Heart right ventricle (tissue), 16 donors: ENCODE measurements around the gene ZC3H12C. TPM values are rescaled to one million over a fixed set of nuclear protein-coding genes. Genes with fewer than 3 reads are reported as not detected.

ENCODE experiments used
- ATAC-seq, 8 donors: fragments of 200-7000 bp; cut with Tn5 transposase; one replicate each; pipeline ENCODE4 v1.9.1; 2020; ENCODE audit warnings: mild to moderate bottlenecking in 8 of 8, moderate library complexity in 8 of 8, moderate number of reproducible peaks in 1 of 8
- DNase-seq, 2 donors: peaks; one replicate each; pipeline ENCODE4 v3.0.0-alpha.2; 2020
- H3K27ac ChIP-seq, 10 donors: fragments of 200-600 bp; sonication (generic) in 2 of 10; one replicate each; pipeline versions ENCODE4 v1.5.0 to v1.8.0; 2020 to 2022; ENCODE audit warnings: mild to moderate bottlenecking in 3 of 10
- H3K27me3 ChIP-seq, 7 donors: fragments of 200-600 bp; one replicate each; pipeline ENCODE4 v1.8.0; 2021 to 2022; ENCODE audit warnings: mild to moderate bottlenecking in 2 of 7
- H3K36me3 ChIP-seq, 9 donors: fragments of 200-600 bp; sonication (generic) in 1 of 9; one replicate each; pipeline versions ENCODE4 v1.5.0 to v1.8.0; 2020 to 2022; ENCODE audit warnings: mild to moderate bottlenecking in 2 of 9
- H3K4me1 ChIP-seq, 9 donors: fragments of 200-600 bp; sonication (generic) in 1 of 9; one replicate each; pipeline versions ENCODE4 v1.5.0 to v1.8.0; 2020 to 2022; ENCODE audit warnings: mild to moderate bottlenecking in 4 of 9
- H3K4me3 ChIP-seq, 10 donors: fragments of 200-600 bp; sonication (generic) in 2 of 10; one replicate each; pipeline versions ENCODE4 v1.5.0 to v1.8.0; 2020 to 2022; ENCODE audit warnings: mild to moderate bottlenecking in 7 of 10, moderate library complexity in 2 of 10
- H3K9me3 ChIP-seq, 11 donors: fragments of 200-600 bp in 10 of 11; sonication (generic) in 2 of 11; one replicate each; pipeline versions ENCODE4 v1.5.0 to v1.8.0; 2013 to 2022; ENCODE audit warnings: mild to moderate bottlenecking in 2 of 11, control low read depth in 1 of 11, moderate library complexity in 1 of 11
- CTCF ChIP-seq, 9 donors: fragments of 200-600 bp; sonication (generic) in 2 of 9; IDR thresholded peaks; one replicate each; pipeline versions ENCODE4 v1.5.0 to v1.8.0; 2021 to 2022; ENCODE audit warnings: antibody characterized with exemption in 9 of 9, mild to moderate bottlenecking in 5 of 9, moderate library complexity in 1 of 9
- WGBS, 2 donors: extraction: QIAGEN DNeasy Blood & Tissue Kit; methylation state at CpG; one replicate each; pipeline ENCODE4 v1.1.7; 2013; ENCODE audit warnings: inconsistent platforms in 1 of 2; 5-methylcytosine and 5-hydroxymethylcytosine counted together
- intact Hi-C, 10 donors: fragments of 100-400 bp; cut with DNase I; formaldehyde crosslinking; loops; one replicate each; pipeline versions ENCODE4 v1.11.1 to v1.14.2; 2022
- polyA plus RNA-seq, 2 donors: library from polyadenylated mRNA; stranded (reverse); fragments of 200-250 nt; gene quantifications; one replicate each; pipeline ENCODE4 v1.2.3, GENCODE V29; 2013
- total RNA-seq, 10 donors: library from RNA; stranded (reverse); fragmentation: NEBNext Ultra II Directional in 3 of 10; extraction: Animal tissue kit (Norgen Biotek cat#: 25700) in 3 of 10; gene quantifications; one replicate each; pipeline versions ENCODE4 v1.2.1 to v1.2.4, GENCODE V29; 2021 to 2023
- donor health status: Arrhythmogenic right ventricular cardiomyopathy.
- donor health status: ischemic (EF 13 %, LVEDD 7.1; RV severe dilation, severe dysfunction).
- donor health status: healthy with polysubstance abuse.
- donor health status: DM: no; HTN: yes; CAD: no.
- donor health status: DM: no; HTN: no; CAD: no.
- donor health status: ischemic (EF 25% LVEDD 6.9; RV normal size, moderate dysfunction).
- donor health status: ischemic (EF 25% LVEDD 5.7; RV mildly dilated, moderate dysfunction).
- donor health status: healthy.
- donor health status: DM: yes; HTN: yes; CAD: no.
- donor health status: Ischemic cardiomyopathy.
- donor health status: ischemic (EF 35%, LVEDD 5.7; RV mildly dilated, moderate dysfunction).
- donor health status: nonischemic (EF 11% LVEDD 7.7; RV severe dilation, severe dysfunction).
- donor health status: DM: yes; HTN: yes; CAD: no.
- donor health status: PGD.
- donor health status: ischemic (EF 29% LVEDD 5.4; RV normal size, mild dysfunction).
- donor health status: nonischemic (EF 23%, LVEDD 6.1; RV moderate dilation, normal function).

The ZC3H12C gene
- total and polyA plus RNA-seq, 12 donors, result 2.1 to 22.8 (median 20.1) TPM

DNA sequence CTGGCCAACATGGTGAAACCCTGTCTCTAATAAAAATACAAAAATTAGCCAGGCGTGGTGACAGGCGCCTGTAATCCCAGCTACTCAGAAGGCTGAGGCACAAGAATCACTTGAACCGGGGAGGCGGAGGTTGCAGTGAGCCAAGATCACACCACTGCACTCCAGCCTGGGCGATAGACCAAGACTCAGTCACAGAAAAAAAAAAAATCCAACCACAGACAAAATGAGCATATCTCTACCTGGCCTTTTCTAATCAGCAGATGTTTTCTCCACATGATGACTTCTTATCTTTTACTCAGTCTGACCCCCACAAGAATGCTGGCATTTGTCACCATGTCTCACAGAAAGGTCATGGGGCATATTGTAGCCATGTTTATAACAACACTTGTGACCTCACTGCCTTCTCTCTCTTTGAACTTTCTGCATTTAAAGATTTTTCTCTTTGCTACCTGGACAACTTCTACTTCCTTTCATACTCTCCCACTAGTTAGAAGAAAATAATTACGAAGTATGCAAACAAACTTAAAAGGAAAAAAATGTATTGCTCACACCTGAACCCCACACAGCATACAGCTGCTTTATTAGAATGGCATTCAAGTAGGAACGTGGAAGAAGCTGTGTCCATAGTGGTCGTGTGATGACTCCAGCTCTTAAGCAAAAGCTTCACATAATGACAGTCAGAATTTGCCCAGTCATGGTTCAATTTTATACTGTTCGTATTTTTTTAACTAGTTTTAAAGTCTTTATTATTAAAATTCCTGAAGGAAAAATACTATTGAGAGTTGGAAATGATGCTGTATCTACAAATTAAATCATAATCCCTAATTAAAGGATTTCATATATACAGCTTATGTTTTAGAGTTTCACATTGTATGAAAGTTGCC is 65.4 kb downstream of the ZC3H12C start:
- H3K27ac ChIP-seq, result no peak overlapping the region
- DNase-seq (no peak), ATAC-seq (peak in 2 of 8 donors; percentile 41 to 56)
- intact Hi-C loops, result loop anchor here in 1 of 10 donors (10.0 kb wide), 1 partner anchor 214 kb away; no protein-coding TSS in a partner anchor
- H3K9me3 ChIP-seq, result no peaks in the 10 kb centered on the region
- peaks cover 0 to 66% (median 14%) of the 10 kb centered on the region in 9 donors for H3K36me3 ChIP-seq
- H3K27me3 ChIP-seq, result no peaks in the 10 kb centered on the region
- TF ChIP-seq CTCF (IDR thresholded peaks at IDR 0.05), result no peak
- H3K4me3 ChIP-seq, result no peak overlapping the region
- peaks cover 0 to 5% (median 0%) of the 10 kb centered on the region in 9 donors for H3K4me1 ChIP-seq
- WGBS, 2 donors, result 82 to 89% methylated on average over 9 of the region's 9 CpGs

GRCh38 chr11:110159476-110159875 is 66.3 kb downstream of the ZC3H12C start:
- intact Hi-C loops, result loop anchor here in 1 of 10 donors (10.0 kb wide), 1 partner anchor 215 kb away; no protein-coding TSS in a partner anchor
- no peak overlapping the region for H3K27ac ChIP-seq
- TF ChIP-seq CTCF (IDR thresholded peaks at IDR 0.05), result no peak
- DNase-seq (no peak), ATAC-seq (no peak)
- peaks cover 0 to 68% (median 16%) of the 10 kb centered on the region in 9 donors for H3K36me3 ChIP-seq
- 89 to 96% methylated on average over 1 of the region's 1 CpG for WGBS, 2 donors
- H3K4me3 ChIP-seq, result no peak overlapping the region
- H3K9me3 ChIP-seq, result no peaks in the 10 kb centered on the region
- H3K27me3 ChIP-seq, result no peaks in the 10 kb centered on the region
- peaks cover 0 to 5% (median 0%) of the 10 kb centered on the region in 9 donors for H3K4me1 ChIP-seq

- peak in 1 of 8 donors; percentile 40 for ATAC-seq
- Histone ChIP-seq H3K36me3 (peaks cover 0 to 73% (median 22%) of the 10 kb centered on the region in 9 donors), H3K4me1 (peaks cover 0 to 5% (median 0%) of the 10 kb centered on the region in 9 donors), H3K4me3 (no peak overlapping the region), H3K27me3 (no peaks in the 10 kb centered on the region), H3K27ac (no peak overlapping the region), H3K9me3 (no peaks in the 10 kb centered on the region)
- no peak for TF ChIP-seq CTCF (IDR thresholded peaks at IDR 0.05)
- intact Hi-C loops, result loop anchor here in 1 of 10 donors (10.0 kb wide), 1 partner anchor 215 kb away; no protein-coding TSS in a partner anchor
- DNase-seq, result no peak
- 89 to 90% methylated on average over 3 of the region's 3 CpGs for WGBS, 2 donors
These were observed 66.8 kb downstream of the ZC3H12C start for GRCh38 chr11:110160016-110160415.

- 43 to 45% methylated on average over 2 of the region's 2 CpGs for WGBS, 2 donors
- intact Hi-C loops, result loop anchor here in 1 of 10 donors (10.0 kb wide), 1 partner anchor 216 kb away; no protein-coding TSS in a partner anchor
- Histone ChIP-seq H3K4me1 (peaks cover 0 to 5% (median 0%) of the 10 kb centered on the region in 9 donors), H3K27me3 (no peaks in the 10 kb centered on the region), H3K36me3 (peaks cover 0 to 78% (median 23%) of the 10 kb centered on the region in 9 donors), H3K4me3 (no peak overlapping the region), H3K9me3 (no peaks in the 10 kb centered on the region), H3K27ac (no peak overlapping the region)
- no peak for DNase-seq
- no peak for TF ChIP-seq CTCF (IDR thresholded peaks at IDR 0.05)
- ATAC-seq, result no peak
These were observed 67.2 kb downstream of the ZC3H12C start for GRCh38 chr11:110160437-110160836.
